H1 (cell line): ENCODE measurements around the gene SPACA7. TPM values are rescaled to one million over a fixed set of nuclear protein-coding genes. Genes with fewer than 3 reads are reported as not detected.

ENCODE experiments used
- CTCF ChIA-PET: fragments of 300-600 bp; sonication (Branson Sonifier 250); formaldehyde crosslinking; loops from one replicate; lab custom pipeline; 2021; ENCODE audit not compliant: partially characterized antibody; lab: Charles Lee
- POLR2A ChIA-PET: fragments of 300-600 bp; sonication (Branson Sonifier 250); formaldehyde crosslinking; loops from one replicate; lab custom pipeline; 2021; ENCODE audit warnings: inconsistent platforms; ENCODE audit not compliant: partially characterized antibody; lab: Charles Lee
- DNase-seq, 2 experiments: peaks; one replicate each; pipeline versions ENCODE4 v3.0.0 to v3.0.0-alpha.2; 2010 to 2022; ENCODE audit warnings: low spot score in 2 of 2, low read depth in 1 of 2, mixed read lengths in 1 of 2
- FAIRE-seq: peaks from 2 replicates; lab custom pipeline; 2011; peaks lifted over from hg19 to GRCh38; lab: Jason Lieb, UNC
- H2AFZ ChIP-seq: 2 replicates; pipeline ENCODE4 v1.8.1; 2012; ENCODE audit warnings: low read length, inconsistent platforms
- H2AK5ac ChIP-seq: 2 replicates; pipeline ENCODE4 v1.6.1; 2013; ENCODE audit warnings: low read depth, low read length
- H2BK120ac ChIP-seq: replicated peaks from 2 replicates; pipeline ENCODE3; 2013; ENCODE audit warnings: low read depth, low read length, inconsistent platforms
- H2BK12ac ChIP-seq: 2 replicates; pipeline ENCODE4 v1.6.1; 2013; ENCODE audit warnings: low read depth, low read length
- H2BK15ac ChIP-seq: 2 replicates; pipeline ENCODE4 v1.6.1; 2013; ENCODE audit warnings: low read length
- H2BK20ac ChIP-seq: 2 replicates; pipeline ENCODE4 v1.6.1; 2013; ENCODE audit warnings: low read length
- H2BK5ac ChIP-seq: 2 replicates; pipeline ENCODE4 v1.6.1; 2013; ENCODE audit warnings: low read depth, low read length
- H3K14ac ChIP-seq: 2 replicates; pipeline ENCODE4 v1.6.1; 2013; ENCODE audit warnings: inconsistent platforms; ENCODE audit not compliant: insufficient read length
- H3K18ac ChIP-seq: 2 replicates; pipeline ENCODE4 v1.6.1; 2013; ENCODE audit warnings: low read length; ENCODE audit errors: extremely low read depth
- H3K23ac ChIP-seq: 2 replicates; pipeline ENCODE4 v1.6.1; 2013; ENCODE audit warnings: inconsistent platforms; ENCODE audit not compliant: insufficient read length
- H3K23me2 ChIP-seq: 2 replicates; pipeline ENCODE4 v1.6.1; 2013; ENCODE audit warnings: low read depth, low read length
- H3K27ac ChIP-seq: 2 replicates; pipeline ENCODE4 v1.6.1; 2011; ENCODE audit warnings: low read depth, low read length, inconsistent platforms
- H3K27me3 ChIP-seq, 4 experiments: replicated peaks in 1 of 4; 1 replicate in 1 of 4; 2 replicates in 3 of 4; pipeline versions ENCODE4 v1.6.1 to v1.8.1; 2011 to 2013; ENCODE audit warnings: low read length in 3 of 4, mild to moderate bottlenecking in 3 of 4, inconsistent platforms in 2 of 4, mixed read lengths in 2 of 4, moderate library complexity in 1 of 4; ENCODE audit not compliant: control insufficient read depth in 3 of 4, insufficient read depth in 3 of 4; ENCODE audit errors: extremely low read depth in 1 of 4
- H3K36me3 ChIP-seq, 4 experiments: 2 replicates each; pipeline versions ENCODE4 v1.6.1 to v1.8.1; 2011 to 2013; ENCODE audit warnings: mild to moderate bottlenecking in 4 of 4, low read length in 3 of 4, moderate library complexity in 2 of 4, control low read depth in 1 of 4, inconsistent platforms in 1 of 4; ENCODE audit not compliant: insufficient read depth in 4 of 4, control insufficient read depth in 2 of 4
- H3K4ac ChIP-seq: replicated peaks from 2 replicates; pipeline ENCODE3; 2013; ENCODE audit warnings: low read length, low read depth, mixed read lengths, inconsistent platforms; ENCODE audit not compliant: insufficient read length
- H3K4me1 ChIP-seq, 4 experiments: replicated peaks in 1 of 4; 1 replicate in 1 of 4; 2 replicates in 3 of 4; pipeline versions ENCODE4 v1.6.1 to v1.8.1; 2011 to 2013; ENCODE audit warnings: low read length in 3 of 4, inconsistent platforms in 2 of 4, mixed read lengths in 1 of 4; ENCODE audit not compliant: insufficient read depth in 4 of 4, control insufficient read depth in 3 of 4
- H3K4me2 ChIP-seq, 2 experiments: 2 replicates each; pipeline versions ENCODE4 v1.6.1 to v1.8.1; 2011 to 2013; ENCODE audit warnings: low read depth in 2 of 2, low read length in 2 of 2, control low read depth in 1 of 2, inconsistent platforms in 1 of 2, mild to moderate bottlenecking in 1 of 2; ENCODE audit not compliant: insufficient read depth in 1 of 2
- H3K4me3 ChIP-seq, 4 experiments: fragments of 200-600, 300-600 bp in 1 of 4; sonication (generic), shearing (Covaris generic), sonication (Bioruptor Twin) in 1 of 4; 2 replicates each; pipeline versions ENCODE4 v1.5.1 to v1.8.1; 2011 to 2016; ENCODE audit warnings: low read length in 4 of 4, low read depth in 3 of 4, control low read depth in 2 of 4, inconsistent platforms in 2 of 4, mild to moderate bottlenecking in 2 of 4, mixed read lengths in 1 of 4, moderate library complexity in 1 of 4; ENCODE audit not compliant: insufficient read depth in 2 of 4; ENCODE audit errors: extremely low read depth in 1 of 4
- H3K56ac ChIP-seq: replicated peaks from 2 replicates; pipeline ENCODE3; 2013; ENCODE audit warnings: low read depth, mild to moderate bottlenecking, mixed read lengths, low read length, inconsistent platforms; ENCODE audit not compliant: insufficient read length
- H3K79me1 ChIP-seq: 2 replicates; pipeline ENCODE4 v1.6.1; 2013; ENCODE audit warnings: low read depth, low read length, control low read depth
- H3K79me2 ChIP-seq, 2 experiments: 2 replicates each; pipeline versions ENCODE4 v1.6.1 to v1.8.1; 2012 to 2013; ENCODE audit warnings: low read length in 2 of 2, mild to moderate bottlenecking in 2 of 2, inconsistent platforms in 1 of 2; ENCODE audit not compliant: insufficient read depth in 2 of 2, control insufficient read depth in 1 of 2
- H3K9ac ChIP-seq, 4 experiments: replicated peaks in 1 of 4; 1 replicate in 1 of 4; 2 replicates in 3 of 4; pipeline versions ENCODE4 v1.6.1 to v1.8.1; 2011 to 2013; ENCODE audit warnings: low read depth in 3 of 4, low read length in 3 of 4, control low read depth in 2 of 4, mild to moderate bottlenecking in 2 of 4, moderate library complexity in 2 of 4, inconsistent platforms in 1 of 4; ENCODE audit errors: extremely low read depth in 1 of 4
- H3K9me3 ChIP-seq, 2 experiments: 2 replicates each; pipeline versions ENCODE4 v1.6.1 to v1.8.1; 2012 to 2013; ENCODE audit warnings: mild to moderate bottlenecking in 2 of 2, moderate library complexity in 2 of 2, control low read depth in 1 of 2, inconsistent platforms in 1 of 2, low read depth in 1 of 2, low read length in 1 of 2, mixed read lengths in 1 of 2; ENCODE audit not compliant: insufficient read depth in 2 of 2
- H4K20me1 ChIP-seq, 2 experiments: replicated peaks in 1 of 2; 2 replicates each; pipeline versions ENCODE3 to v1.8.1; 2011 to 2013; ENCODE audit warnings: inconsistent platforms in 2 of 2, low read length in 2 of 2, mild to moderate bottlenecking in 1 of 2; ENCODE audit not compliant: insufficient read depth in 2 of 2, control insufficient read depth in 1 of 2
- H4K5ac ChIP-seq: 2 replicates; pipeline ENCODE4 v1.6.1; 2013; ENCODE audit warnings: low read length, low read depth, mixed read lengths, inconsistent platforms; ENCODE audit not compliant: insufficient read length
- H4K8ac ChIP-seq: 2 replicates; pipeline ENCODE4 v1.8.0; 2013; ENCODE audit warnings: mild to moderate bottlenecking, moderate library complexity, low read length, inconsistent platforms; ENCODE audit not compliant: insufficient read depth; ENCODE audit errors: extremely low read depth
- H4K91ac ChIP-seq: replicated peaks from 2 replicates; pipeline ENCODE3; 2013; ENCODE audit warnings: low read length, mixed read lengths, inconsistent platforms; ENCODE audit not compliant: insufficient read length
- KDM4A ChIP-seq: IDR thresholded peaks from one replicate; pipeline ENCODE4 v1.7.1; 2012; ENCODE audit warnings: low read depth, mild to moderate bottlenecking, moderate library complexity, low read length, inconsistent platforms; ENCODE audit not compliant: severe bottlenecking
- RAD21 ChIP-seq, 2 experiments: IDR thresholded peaks in 1 of 2; conservative IDR thresholded peaks in 1 of 2; 2 replicates each; pipeline ENCODE4 v1.6.1; 2011; ENCODE audit warnings: low read depth in 2 of 2, low read length in 2 of 2, improper control_type of control experiment in 1 of 2, inconsistent platforms in 1 of 2, mild to moderate bottlenecking in 1 of 2, moderate library complexity in 1 of 2
- SAP30 ChIP-seq: fragments of 300-600 bp; sonication (generic); IDR thresholded peaks from 2 replicates; pipeline ENCODE4 v1.7.1; 2012; ENCODE audit warnings: low read length, moderate library complexity, mild to moderate bottlenecking, inconsistent platforms; ENCODE audit not compliant: insufficient read depth, insufficient replicate concordance
- SP1 ChIP-seq: IDR thresholded peaks from 2 replicates; pipeline ENCODE4 v1.6.1; 2011; ENCODE audit warnings: low read depth, low read length
- WGBS, 2 experiments: shearing (Covaris generic) in 1 of 2; methylation state at CpG; one replicate each; pipeline versions ENCODE4 v1.1.6 to v1.1.7; 2013 to 2015; ENCODE audit warnings: low lambda C conversion rate in 2 of 2, mixed read lengths in 2 of 2, inconsistent platforms in 1 of 2, low coverage in 1 of 2, missing lambda C conversion rate in 1 of 2; ENCODE audit not compliant: insufficient replicate concordance in 2 of 2, insufficient coverage in 1 of 2, insufficient read length in 1 of 2; ENCODE audit errors: extremely low coverage in 1 of 2, missing lambda C conversion rate in 1 of 2; 5-methylcytosine and 5-hydroxymethylcytosine counted together
- polyA plus RNA-seq, 7 experiments: library from polyadenylated mRNA; depleted of rRNA in 3 of 7; stranded (reverse) in 5 of 7; unstranded in 2 of 7; fragments of >200 nt in 5 of 7; fragments of 200-250 nt in 2 of 7; gene quantifications; 1 replicate in 5 of 7; 2 replicates in 1 of 7; 4 replicates in 1 of 7; pipeline versions ENCODE4 v1.2.1 to v1.2.3, GENCODE V29; 2011 to 2013; ENCODE audit warnings: missing spikeins in 2 of 7, mixed read lengths in 2 of 7
- total RNA-seq: library from RNA; stranded (reverse); fragmentation: NEBNext Ultra II Directional; extraction: Animal tissue kit (Norgen Biotek cat#: 25700); gene quantifications from 2 replicates; pipeline ENCODE4 v1.2.1, GENCODE V29; 2021

Gene SPACA7
- total and polyA plus RNA-seq, 2 of the 8 experiments (the other 6 are each of a cell fraction or from before 2014, with no cell fraction given), result not detected

DNA sequence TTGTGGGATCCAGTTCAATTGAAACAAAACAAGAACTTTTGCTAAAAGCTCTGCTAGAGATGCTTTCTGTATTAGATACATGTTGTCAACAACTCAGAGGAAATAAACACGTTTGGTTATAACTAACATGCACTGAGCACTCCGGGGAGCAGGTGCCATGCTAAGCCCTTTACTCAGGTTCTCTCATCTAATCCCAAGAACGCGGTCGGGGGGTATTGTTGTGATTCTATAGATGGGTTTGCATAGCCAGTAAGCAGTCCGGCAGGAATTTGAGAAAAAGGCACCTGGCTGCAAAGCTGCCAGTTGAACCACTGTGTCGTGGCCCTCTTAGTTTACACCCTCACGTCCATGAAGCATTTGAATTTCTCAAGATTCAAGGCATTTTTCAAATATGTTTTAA is 24.3 kb upstream of the SPACA7 start:
- peaks cover 0 to 7% (median 0%) of the 10 kb centered on the region in 4 experiments; a peak in 4 of 7 replicates for H3K27me3 ChIP-seq
- peaks cover 4 to 24% (median 16%) of the 10 kb centered on the region in 4 experiments for H3K4me1 ChIP-seq
- no peak overlapping the region for H4K5ac ChIP-seq
- no peak overlapping the region for H2BK12ac ChIP-seq
- H3K4me2 ChIP-seq, result peak overlapping the region; percentile 44 to 46
- no peaks in the 10 kb centered on the region for H3K79me2 ChIP-seq
- H3K9me3 ChIP-seq, result no peaks in the 10 kb centered on the region; a peak in 1 of 4 replicates
- H4K91ac ChIP-seq, result no peak overlapping the region
- H3K18ac ChIP-seq, result no peak overlapping the region
- no peaks in the 10 kb centered on the region for H3K36me3 ChIP-seq
- H4K8ac ChIP-seq, result no peak overlapping the region
- H2BK120ac ChIP-seq, result no peak overlapping the region
- no peak overlapping the region for H2AFZ ChIP-seq
- H4K20me1 ChIP-seq, result no peaks in the 10 kb centered on the region
- FAIRE-seq, result peak; percentile 78
- no peak overlapping the region for H2AK5ac ChIP-seq
- no peak overlapping the region for H3K27ac ChIP-seq
- no peak overlapping the region for H3K9ac ChIP-seq
- POLR2A ChIA-PET, result interaction anchor here (0.6 kb wide), 1 partner anchor 122 kb away, joined by 3 read pairs; no protein-coding TSS in a partner anchor
- H3K56ac ChIP-seq, result no peak overlapping the region
- WGBS, 2 experiments, result 22% methylated on average over 8 of the region's 8 CpGs; no CpG with 5 or more reads in 1 of the 2 experiments
- H3K23me2 ChIP-seq, result no peaks in the 10 kb centered on the region
- no peak for DNase-seq
- H3K79me1 ChIP-seq, result no peaks in the 10 kb centered on the region
- 0 out of 2 replicates have a peak overlapping the region, but pooled peaks have one; percentile 62 for H2BK20ac ChIP-seq
- CTCF ChIA-PET, result interaction anchor here (0.6 to 5.0 kb wide), 3 partner anchors 12 to 260 kb away, joined by 3 to 26 read pairs (median 3); no protein-coding TSS in a partner anchor
- peak overlapping the region in 1 of 4 experiments; percentile 14; a peak in 1 of 8 replicates for H3K4me3 ChIP-seq
- no peak overlapping the region for H3K4ac ChIP-seq
- H2BK15ac ChIP-seq, result no peak overlapping the region
- H3K14ac ChIP-seq, result no peak overlapping the region
- no peak overlapping the region for H3K23ac ChIP-seq
- H2BK5ac ChIP-seq, result no peak overlapping the region
- TF ChIP-seq KDM4A (no peak), RAD21 (IDR thresholded peaks at IDR 0.05 in 1 of 2, conservative IDR thresholded peaks at IDR 0.05 in 1 of 2; ENCODE audit: low read depth in 2 of 2, low read length in 2 of 2) (no peak), SP1 (peak; percentile 68; the same call in 1 of the 2 replicates), SAP30 (no peak)
